ENCODE data around the gene MAP2K3. TPM values are rescaled to one million over a fixed set of nuclear protein-coding genes. Genes with fewer than 3 reads are reported as not detected.

MAP2K3 gene
- total RNA-seq, 1 donor from 2014 or later, result 24.7 TPM

- DNase-seq (ENCODE audit: low read depth), result no peak
- no peak for TF ChIP-seq CTCF (conservative IDR thresholded peaks at IDR 0.05; ENCODE audit: low read depth, low read length)
- H3K4me3 ChIP-seq (ENCODE audit: low read depth, low read length), result no peak overlapping the region
These were observed 35.3 kb upstream of the MAP2K3 start for GRCh38 chr17:21249086-21249795.

- TF ChIP-seq CTCF (conservative IDR thresholded peaks at IDR 0.05; ENCODE audit: low read depth, low read length), result no peak
- no peak for DNase-seq (ENCODE audit: low read depth)
- no peak overlapping the region for H3K4me3 ChIP-seq (ENCODE audit: low read depth, low read length)
These were observed 34.4 kb upstream of the MAP2K3 start for GRCh38 chr17:21249920-21250703.

GRCh38 chr17:21250854-21251253, 33.7 kb upstream of the MAP2K3 start:
- TF ChIP-seq CTCF (conservative IDR thresholded peaks at IDR 0.05; ENCODE audit: low read depth, low read length), result no peak
- DNase-seq (ENCODE audit: low read depth), result no peak
- no peak overlapping the region for H3K4me3 ChIP-seq (ENCODE audit: low read depth, low read length)

GRCh38 chr17:21251337-21252010, 33.0 kb upstream of the MAP2K3 start:
- DNase-seq (ENCODE audit: low read depth), result no peak
- H3K4me3 ChIP-seq (ENCODE audit: low read depth, low read length), result no peak overlapping the region
- no peak for TF ChIP-seq CTCF (conservative IDR thresholded peaks at IDR 0.05; ENCODE audit: low read depth, low read length)

- TF ChIP-seq CTCF (conservative IDR thresholded peaks at IDR 0.05; ENCODE audit: low read depth, low read length), result no peak
- DNase-seq (ENCODE audit: low read depth), result no peak
- H3K4me3 ChIP-seq (ENCODE audit: low read depth, low read length), result peak overlapping the region; percentile 72
These were observed 32.2 kb upstream of the MAP2K3 start for GRCh38 chr17:21252289-21252795.

- peak; percentile 25 for DNase-seq (ENCODE audit: low read depth)
- H3K4me3 ChIP-seq (ENCODE audit: low read depth, low read length), result peak within 1 kb of the TSS; percentile 72
- TF ChIP-seq CTCF (conservative IDR thresholded peaks at IDR 0.05; ENCODE audit: low read depth, low read length), result no peak
These were observed 31.5 kb upstream of the MAP2K3 start, which contains the start of gene NATD1 for GRCh38 chr17:21252796-21253645. Gene NATD1, minus strand, starts transcription at chr17:21253410. Its CDS starts 146 bp downstream, at chr17:21253264.
